Effector memory CD4-positive, alpha-beta T cell (primary cell): ENCODE measurements around the gene PIGK.
"Not testable (repeated sequence)": the region's sequence is repeated elsewhere in the genome, so short reads cannot be mapped to it uniquely, and the experiment has no call there.

Source experiments
- DNase-seq, 3 donors: peaks; one replicate each; pipeline ENCODE4 v3.0.0-alpha.2; 2020
- H3K27ac ChIP-seq: 2 replicates; pipeline ENCODE4 v1.7.0; 2013; ENCODE audit warnings: mild to moderate bottlenecking, low read length, moderate library complexity; ENCODE audit not compliant: insufficient read depth, poor library complexity, severe bottlenecking
- H3K27me3 ChIP-seq: replicated peaks from 2 replicates; pipeline ENCODE4 v1.7.0; 2013; ENCODE audit warnings: mild to moderate bottlenecking, low read length; ENCODE audit not compliant: insufficient read depth, control insufficient read depth, poor library complexity, severe bottlenecking
- H3K36me3 ChIP-seq: 2 replicates; pipeline ENCODE4 v1.7.0; 2013; ENCODE audit warnings: mild to moderate bottlenecking, low read length, moderate library complexity; ENCODE audit not compliant: control insufficient read depth, insufficient read depth
- H3K4me1 ChIP-seq: 2 replicates; pipeline ENCODE4 v1.7.0; 2013; ENCODE audit warnings: low read length, mild to moderate bottlenecking; ENCODE audit not compliant: control insufficient read depth, insufficient read depth, poor library complexity, severe bottlenecking
- H3K4me3 ChIP-seq: 2 replicates; pipeline ENCODE4 v1.7.0; 2013; ENCODE audit warnings: low read length, low read depth, mild to moderate bottlenecking; ENCODE audit not compliant: insufficient read depth, poor library complexity, severe bottlenecking
- H3K9me3 ChIP-seq: 2 replicates; pipeline ENCODE4 v1.7.0; 2013; ENCODE audit warnings: mild to moderate bottlenecking, low read length, moderate library complexity; ENCODE audit not compliant: control insufficient read depth

Gene PIGK

DNA sequence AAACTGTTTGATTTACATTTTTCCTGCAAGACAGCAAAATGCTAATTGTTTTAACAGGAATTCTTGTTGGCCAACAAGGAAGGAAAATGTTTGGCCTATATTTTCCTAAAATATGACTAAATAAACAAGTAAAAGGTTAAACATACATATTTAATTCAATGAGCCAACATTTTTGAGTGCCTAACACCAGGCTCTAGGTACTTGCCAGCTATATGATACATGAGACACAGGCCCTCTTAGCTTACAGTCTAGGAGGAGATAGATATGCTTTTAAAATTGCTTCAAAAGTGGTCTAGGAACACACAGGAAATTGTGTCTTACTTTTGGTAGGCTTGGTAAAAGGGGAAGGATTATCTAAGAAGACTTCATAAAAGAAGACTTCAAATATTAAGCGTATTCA, 50.9 kb downstream of the PIGK start:
- no peak overlapping the region for H3K27ac ChIP-seq
- H3K27me3 ChIP-seq = no peaks in the 10 kb centered on the region
- no peak for DNase-seq
- H3K4me3 ChIP-seq = no peak overlapping the region
- no peaks in the 10 kb centered on the region for H3K4me1 ChIP-seq
- H3K9me3 ChIP-seq = no peaks in the 10 kb centered on the region
- H3K36me3 ChIP-seq = peaks cover 6% of the 10 kb centered on the region

DNA sequence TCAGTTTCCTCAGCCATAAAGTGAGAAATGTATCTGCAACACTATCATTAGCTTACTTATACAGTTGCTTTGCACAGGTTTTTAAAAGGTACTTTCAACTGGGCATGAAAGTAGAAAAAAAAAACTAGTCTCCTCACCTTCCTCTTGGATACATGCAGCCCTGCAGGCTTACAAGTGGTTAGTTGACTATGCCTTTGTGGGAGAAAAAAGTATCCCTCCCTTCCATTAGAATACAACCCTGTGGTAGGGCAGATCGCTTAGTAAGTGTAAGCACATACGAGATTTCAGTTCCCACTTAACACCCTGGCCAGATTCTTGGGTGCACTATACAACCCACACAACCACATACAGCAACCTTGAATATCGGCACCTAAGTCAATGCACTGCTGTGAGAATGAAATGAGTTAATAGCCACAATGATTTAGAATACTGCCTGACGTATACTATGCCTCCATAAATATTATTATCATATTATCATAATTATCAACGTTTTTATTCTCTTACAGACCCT, 54.7 kb downstream of the PIGK start:
- no peak for DNase-seq
- H3K9me3 ChIP-seq = no peaks in the 10 kb centered on the region
- H3K4me1 ChIP-seq = no peaks in the 10 kb centered on the region
- no peak overlapping the region for H3K27ac ChIP-seq
- no peaks in the 10 kb centered on the region for H3K27me3 ChIP-seq
- peaks cover 14% of the 10 kb centered on the region for H3K36me3 ChIP-seq
- H3K4me3 ChIP-seq = no peak overlapping the region

DNA sequence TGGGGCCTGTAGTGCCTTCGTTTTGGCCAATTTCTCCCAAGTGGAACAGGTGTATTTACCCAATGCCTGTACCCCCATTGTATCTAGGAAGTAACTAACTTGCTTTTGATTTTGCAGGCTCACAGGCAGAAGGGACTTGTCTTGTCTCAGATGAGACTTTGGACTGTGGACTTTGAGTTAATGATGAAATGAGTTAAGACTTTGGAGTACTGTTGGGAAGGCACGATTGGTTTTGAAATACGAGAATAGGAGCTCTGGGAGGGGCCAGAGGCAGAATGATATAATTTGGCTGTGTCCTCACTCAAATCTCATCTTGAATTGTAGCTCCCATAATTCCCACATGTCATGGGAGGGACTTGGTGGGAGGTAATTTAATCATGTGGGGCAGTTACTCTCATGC, 59.5 kb downstream of the PIGK start:
- H3K27me3 ChIP-seq, H3K27ac ChIP-seq, H3K9me3 ChIP-seq, DNase-seq, H3K4me3 ChIP-seq, H3K4me1 ChIP-seq: not testable (repeated sequence)
- H3K36me3 ChIP-seq = peaks cover 20% of the 10 kb centered on the region

DNA sequence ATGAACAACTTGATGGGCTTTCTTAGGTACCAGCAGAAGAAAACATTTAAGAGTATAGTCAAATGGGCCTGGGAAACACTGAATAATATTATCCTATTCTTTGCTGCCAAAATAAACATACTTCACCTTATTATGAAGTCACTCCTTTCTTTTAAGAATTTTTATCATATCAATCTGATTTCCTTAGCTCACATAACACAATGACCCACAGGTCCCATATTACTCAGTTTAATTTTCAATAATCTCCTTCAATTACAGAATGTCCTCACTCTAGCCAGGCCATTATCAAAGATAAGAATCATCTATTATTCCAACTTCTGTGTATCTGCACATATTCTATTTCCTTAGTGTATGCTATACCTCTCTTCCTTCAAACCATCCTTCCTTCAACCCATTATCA, 63.0 kb downstream of the PIGK start:
- H3K4me3 ChIP-seq = no peak overlapping the region
- no peak overlapping the region for H3K27ac ChIP-seq
- no peaks in the 10 kb centered on the region for H3K9me3 ChIP-seq
- no peaks in the 10 kb centered on the region for H3K4me1 ChIP-seq
- DNase-seq = no peak
- no peaks in the 10 kb centered on the region for H3K27me3 ChIP-seq
- H3K36me3 ChIP-seq = peaks cover 14% of the 10 kb centered on the region

DNA sequence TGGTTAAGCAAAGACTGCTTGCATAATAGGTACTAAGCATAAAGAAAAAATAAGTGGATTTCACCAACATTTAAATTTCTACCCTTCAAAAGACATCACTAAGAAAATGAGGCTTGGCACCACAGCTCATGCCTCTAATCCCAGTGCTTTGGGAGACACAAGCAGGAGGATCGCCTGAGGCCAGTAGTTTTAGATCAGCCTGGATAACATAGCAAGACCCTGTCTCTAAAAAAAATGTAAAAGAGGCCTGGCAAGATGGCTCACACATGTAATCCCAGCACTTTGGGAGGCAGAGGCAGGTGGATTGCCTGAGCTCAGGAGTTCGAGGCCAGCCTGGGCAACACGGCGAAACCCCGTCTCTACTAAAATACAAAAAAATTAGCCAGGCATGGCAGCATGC, 73.0 kb downstream of the PIGK start:
- Histone ChIP-seq H3K27me3 (no peaks in the 10 kb centered on the region), H3K27ac (no peak overlapping the region), H3K36me3 (no peaks in the 10 kb centered on the region), H3K4me1 (peaks cover 3% of the 10 kb centered on the region), H3K9me3 (no peaks in the 10 kb centered on the region), H3K4me3 (no peak overlapping the region)
- no peak for DNase-seq

DNA sequence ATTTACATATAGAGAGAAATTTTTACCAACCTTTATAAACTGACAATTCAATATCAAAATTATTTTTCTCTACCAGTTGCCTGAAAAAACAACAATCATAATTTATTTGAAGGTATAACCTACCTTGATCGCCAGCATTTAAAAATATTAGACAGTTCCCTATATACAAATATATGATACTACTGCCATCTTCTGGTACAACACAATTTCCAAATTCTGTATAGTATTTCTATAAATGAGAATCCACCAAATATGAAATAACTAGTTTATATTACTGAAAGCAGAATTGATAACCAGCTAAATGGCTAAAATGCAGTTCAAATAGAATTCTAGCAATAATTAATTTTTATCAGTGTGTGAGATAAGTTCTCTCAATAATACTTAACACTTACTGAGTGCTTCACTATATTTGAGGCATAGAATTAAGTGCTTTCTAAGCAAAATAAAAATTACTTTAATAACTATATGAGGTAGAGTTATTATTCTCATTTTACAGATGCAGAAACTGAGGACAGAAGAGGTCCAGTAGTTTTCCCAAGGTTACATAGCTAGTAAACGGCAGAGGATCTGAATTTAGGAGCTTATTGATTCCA, 75.6 kb downstream of the PIGK start:
- H3K27ac ChIP-seq = no peak overlapping the region
- no peaks in the 10 kb centered on the region for H3K27me3 ChIP-seq
- no peaks in the 10 kb centered on the region for H3K9me3 ChIP-seq
- H3K4me1 ChIP-seq = peaks cover 3% of the 10 kb centered on the region
- no peak overlapping the region for H3K4me3 ChIP-seq
- no peaks in the 10 kb centered on the region for H3K36me3 ChIP-seq
- DNase-seq = no peak

DNA sequence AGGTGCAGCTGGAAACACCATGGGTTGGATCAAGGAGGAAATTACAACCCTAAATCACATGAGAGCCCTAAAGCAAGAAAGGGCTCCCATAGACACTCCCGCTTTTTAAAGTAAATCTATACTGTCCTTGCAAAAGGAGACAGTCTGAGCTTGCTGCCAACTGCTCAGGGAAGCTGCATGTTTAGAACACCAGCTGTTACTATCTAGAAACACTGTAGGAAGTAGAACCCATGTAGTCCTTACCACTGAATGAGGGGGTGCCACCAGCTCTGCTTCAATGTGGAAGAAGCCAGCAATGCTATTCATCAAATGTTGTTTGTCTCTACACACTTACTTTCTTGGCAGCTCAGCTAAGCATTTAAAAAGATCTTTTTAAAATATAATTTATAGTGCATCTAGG, 79.8 kb downstream of the PIGK start:
- Histone ChIP-seq H3K27ac (no peak overlapping the region), H3K4me1 (no peaks in the 10 kb centered on the region), H3K4me3 (no peak overlapping the region), H3K27me3 (no peaks in the 10 kb centered on the region), H3K36me3 (no peaks in the 10 kb centered on the region), H3K9me3 (no peaks in the 10 kb centered on the region)
- DNase-seq = no peak

DNA sequence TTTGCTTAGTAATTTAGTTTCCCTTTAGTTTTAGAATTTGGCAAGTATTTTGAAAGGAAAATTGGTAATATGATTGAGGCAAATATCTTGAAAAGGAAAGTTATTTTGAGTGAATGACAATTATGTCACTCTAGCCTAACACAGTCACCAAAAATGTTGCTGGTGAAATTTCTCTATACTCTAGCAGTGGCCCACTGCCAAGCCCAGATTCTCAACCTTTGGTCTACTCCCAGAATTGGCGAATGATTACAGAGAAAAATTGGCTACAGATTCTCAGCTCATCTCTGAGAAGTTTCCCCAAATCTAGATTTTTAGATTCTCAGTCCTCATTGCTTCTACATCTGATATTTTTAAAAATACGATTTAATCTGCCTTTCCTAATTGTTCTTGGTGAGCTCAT, 84.9 kb downstream of the PIGK start:
- H3K4me1 ChIP-seq = no peaks in the 10 kb centered on the region
- H3K9me3 ChIP-seq = no peaks in the 10 kb centered on the region
- no peaks in the 10 kb centered on the region for H3K27me3 ChIP-seq
- no peak overlapping the region for H3K27ac ChIP-seq
- H3K36me3 ChIP-seq = no peaks in the 10 kb centered on the region
- no peak for DNase-seq
- H3K4me3 ChIP-seq = no peak overlapping the region

DNA sequence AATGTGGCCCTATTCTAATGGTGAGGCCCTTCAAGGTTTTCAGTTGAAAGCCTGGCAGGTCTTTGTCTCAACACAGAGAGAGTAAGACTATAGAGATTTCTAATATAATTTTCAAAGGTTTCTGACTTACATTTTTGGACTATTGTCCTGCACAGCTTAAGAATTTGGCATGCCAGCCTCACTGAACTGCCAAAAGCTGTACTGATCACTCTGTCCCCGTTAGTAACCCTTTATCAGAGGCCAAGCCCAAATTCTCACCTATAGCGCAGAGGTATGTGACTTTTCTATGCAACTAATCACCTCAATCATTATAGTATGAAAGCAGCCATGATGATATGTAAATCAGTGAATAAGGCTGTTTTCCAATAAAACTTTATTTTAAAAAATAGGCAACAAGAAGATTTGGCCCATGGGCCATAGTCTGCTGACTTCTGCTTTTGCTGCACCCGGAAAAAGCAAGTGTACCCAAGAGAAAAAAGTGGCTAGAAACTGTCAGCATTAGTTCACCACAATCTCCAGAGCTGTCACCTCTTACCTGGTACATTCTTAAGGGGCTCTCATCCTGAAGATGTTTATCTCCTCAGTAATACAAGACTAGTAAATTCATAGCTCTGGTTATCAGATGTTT, 85.4 kb downstream of the PIGK start:
- no peaks in the 10 kb centered on the region for H3K9me3 ChIP-seq
- no peaks in the 10 kb centered on the region for H3K4me1 ChIP-seq
- DNase-seq = no peak
- H3K36me3 ChIP-seq = no peaks in the 10 kb centered on the region
- H3K27ac ChIP-seq = no peak overlapping the region
- no peaks in the 10 kb centered on the region for H3K27me3 ChIP-seq
- no peak overlapping the region for H3K4me3 ChIP-seq

DNA sequence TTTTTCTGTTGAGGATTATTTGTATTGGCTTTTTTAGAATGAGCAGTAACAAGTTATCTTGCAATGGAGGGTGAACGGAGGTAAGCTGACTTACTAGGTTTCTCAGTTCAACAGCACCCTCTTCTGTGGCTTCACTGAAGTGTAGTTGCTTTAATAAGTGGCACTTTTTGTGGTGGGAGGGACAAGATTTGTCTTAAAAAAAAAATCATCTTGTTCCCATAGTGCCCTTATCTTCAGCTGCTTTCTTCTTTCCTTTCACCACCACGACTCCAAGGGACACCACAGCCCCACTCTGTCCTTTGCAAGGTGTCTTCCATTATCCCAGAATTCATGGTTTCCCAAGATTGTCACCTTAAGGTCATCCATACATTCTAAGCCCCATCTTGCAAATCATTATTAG, 92.9 kb downstream of the PIGK start:
- Histone ChIP-seq H3K4me1 (no peaks in the 10 kb centered on the region), H3K27me3 (no peaks in the 10 kb centered on the region), H3K4me3 (no peak overlapping the region), H3K27ac (no peak overlapping the region), H3K36me3 (no peaks in the 10 kb centered on the region), H3K9me3 (no peaks in the 10 kb centered on the region)
- DNase-seq = no peak
